Thyroid gland (tissue), 4 donors: ENCODE data around the gene UGT2B10.

Experiments used
- POLR2A ChIP-seq, 2 donors: fragments of 450-650 bp; IDR thresholded peaks; one replicate each; pipeline ENCODE4 v1.6.1; 2017; ENCODE audit warnings: antibody characterized with exemption in 2 of 2, mild to moderate bottlenecking in 2 of 2, moderate library complexity in 1 of 2
- TF ChIP-seq, protein P1 (sequence below), 6 experiments: fragments of 200-600 bp in 3 of 6; fragments of 450-650 bp in 3 of 6; sonication (generic) in 3 of 6; IDR thresholded peaks; one replicate each; pipeline ENCODE4 v1.5.1; 2016 to 2019; ENCODE audit warnings: antibody characterized with exemption in 6 of 6, mild to moderate bottlenecking in 2 of 6, inconsistent platforms in 1 of 6, moderate library complexity in 1 of 6

DNA sequence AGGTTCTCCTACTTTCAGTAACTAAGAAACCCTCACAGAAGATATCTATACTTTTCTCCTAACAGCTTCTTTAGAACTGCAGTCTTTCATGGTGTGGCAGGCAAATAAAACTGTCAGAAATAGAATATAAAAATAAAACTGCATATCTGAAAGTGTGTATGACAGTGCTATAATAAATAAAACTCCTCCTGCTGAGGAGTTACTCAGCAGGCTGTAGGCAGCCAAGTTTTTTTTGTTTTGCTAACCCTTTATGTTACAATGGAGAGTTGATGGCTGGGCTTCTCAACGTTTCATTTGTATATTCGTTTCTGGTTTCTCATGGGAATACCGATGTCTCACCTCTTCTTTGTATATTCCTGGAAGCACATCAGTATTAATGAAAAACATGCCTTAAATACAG, 18.2 kb upstream of the UGT2B10 start:
- TF ChIP-seq, protein P1, sequence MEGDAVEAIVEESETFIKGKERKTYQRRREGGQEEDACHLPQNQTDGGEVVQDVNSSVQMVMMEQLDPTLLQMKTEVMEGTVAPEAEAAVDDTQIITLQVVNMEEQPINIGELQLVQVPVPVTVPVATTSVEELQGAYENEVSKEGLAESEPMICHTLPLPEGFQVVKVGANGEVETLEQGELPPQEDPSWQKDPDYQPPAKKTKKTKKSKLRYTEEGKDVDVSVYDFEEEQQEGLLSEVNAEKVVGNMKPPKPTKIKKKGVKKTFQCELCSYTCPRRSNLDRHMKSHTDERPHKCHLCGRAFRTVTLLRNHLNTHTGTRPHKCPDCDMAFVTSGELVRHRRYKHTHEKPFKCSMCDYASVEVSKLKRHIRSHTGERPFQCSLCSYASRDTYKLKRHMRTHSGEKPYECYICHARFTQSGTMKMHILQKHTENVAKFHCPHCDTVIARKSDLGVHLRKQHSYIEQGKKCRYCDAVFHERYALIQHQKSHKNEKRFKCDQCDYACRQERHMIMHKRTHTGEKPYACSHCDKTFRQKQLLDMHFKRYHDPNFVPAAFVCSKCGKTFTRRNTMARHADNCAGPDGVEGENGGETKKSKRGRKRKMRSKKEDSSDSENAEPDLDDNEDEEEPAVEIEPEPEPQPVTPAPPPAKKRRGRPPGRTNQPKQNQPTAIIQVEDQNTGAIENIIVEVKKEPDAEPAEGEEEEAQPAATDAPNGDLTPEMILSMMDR (IDR thresholded peaks at IDR 0.05) = no peak
- TF ChIP-seq POLR2A (IDR thresholded peaks at IDR 0.05) = no peak
